Neutrophil (primary cell): ENCODE measurements around the gene DSCAML1.

Experiments used
- H3K27ac ChIP-seq: fragments of 200-600 bp; sonication (generic); 2 replicates; pipeline ENCODE4 v1.5.1; 2016; ENCODE audit warnings: mild to moderate bottlenecking, moderate library complexity
- H3K27me3 ChIP-seq: fragments of 200-600 bp; sonication (generic); 2 replicates; pipeline ENCODE4 v1.6.0; 2016; ENCODE audit warnings: mild to moderate bottlenecking
- H3K36me3 ChIP-seq: fragments of 200-600 bp; sonication (generic); 2 replicates; pipeline ENCODE4 v1.5.1; 2017
- H3K4me1 ChIP-seq, 2 experiments: fragments of 200-600 bp in 1 of 2; sonication (generic) in 1 of 2; 1 replicate in 1 of 2; 2 replicates in 1 of 2; pipeline versions ENCODE4 v1.5.1 to v1.6.1; 2013 to 2016; ENCODE audit warnings: low read depth in 1 of 2, low read length in 1 of 2, mild to moderate bottlenecking in 1 of 2, moderate library complexity in 1 of 2; ENCODE audit not compliant: control insufficient read depth in 1 of 2, insufficient read depth in 1 of 2
- H3K4me3 ChIP-seq, 2 experiments: fragments of 200-600 bp in 1 of 2; sonication (generic) in 1 of 2; 1 replicate in 1 of 2; 2 replicates in 1 of 2; pipeline ENCODE4 v1.5.1; 2013 to 2016; ENCODE audit warnings: low read depth in 1 of 2, low read length in 1 of 2, mild to moderate bottlenecking in 1 of 2, moderate library complexity in 1 of 2
- H3K9me3 ChIP-seq: fragments of 200-600 bp; sonication (generic); 2 replicates; pipeline ENCODE4 v1.5.1; 2016
- CTCF ChIP-seq: fragments of 200-600 bp; sonication (generic); IDR thresholded peaks from 2 replicates; pipeline ENCODE4 v1.5.1; 2016; ENCODE audit warnings: antibody characterized with exemption

DSCAML1 gene

GRCh38 chr11:117744471-117745150 lies 52.4 kb downstream of the DSCAML1 start:
- Histone ChIP-seq H3K4me3 (no peak overlapping the region), H3K27ac (no peak overlapping the region), H3K4me1 (no peaks in the 10 kb centered on the region), H3K36me3 (no peaks in the 10 kb centered on the region), H3K27me3 (peaks cover 37% of the 10 kb centered on the region), H3K9me3 (no peaks in the 10 kb centered on the region)
- TF ChIP-seq CTCF, result no peak

GRCh38 chr11:117743121-117743815 lies 53.7 kb downstream of the DSCAML1 start:
- no peak for TF ChIP-seq CTCF
- H3K27me3 ChIP-seq, result peaks cover 48% of the 10 kb centered on the region
- no peaks in the 10 kb centered on the region for H3K4me1 ChIP-seq
- H3K9me3 ChIP-seq, result no peaks in the 10 kb centered on the region
- H3K4me3 ChIP-seq, result no peak overlapping the region
- no peak overlapping the region for H3K27ac ChIP-seq
- H3K36me3 ChIP-seq, result no peaks in the 10 kb centered on the region

- no peaks in the 10 kb centered on the region for H3K9me3 ChIP-seq
- H3K27ac ChIP-seq, result no peak overlapping the region
- H3K36me3 ChIP-seq, result no peaks in the 10 kb centered on the region
- no peak for TF ChIP-seq CTCF
- H3K4me1 ChIP-seq, result peaks cover 10 to 16% of the 10 kb centered on the region in 2 experiments
- peaks cover 55% of the 10 kb centered on the region for H3K27me3 ChIP-seq
- no peak overlapping the region for H3K4me3 ChIP-seq
These were observed 58.6 kb downstream of the DSCAML1 start for GRCh38 chr11:117738246-117738957.

- Histone ChIP-seq H3K36me3 (no peaks in the 10 kb centered on the region), H3K4me1 (peaks cover 15 to 19% of the 10 kb centered on the region in 2 experiments), H3K27me3 (peaks cover 54% of the 10 kb centered on the region), H3K9me3 (no peaks in the 10 kb centered on the region), H3K27ac (no peak overlapping the region), H3K4me3 (no peak overlapping the region)
- no peak for TF ChIP-seq CTCF
These were observed 61.6 kb downstream of the DSCAML1 start for GRCh38 chr11:117735350-117735977.

- no peaks in the 10 kb centered on the region for H3K36me3 ChIP-seq
- H3K4me3 ChIP-seq, result no peak overlapping the region
- no peak overlapping the region for H3K27ac ChIP-seq
- TF ChIP-seq CTCF, result no peak
- peaks cover 15 to 19% of the 10 kb centered on the region in 2 experiments for H3K4me1 ChIP-seq
- no peaks in the 10 kb centered on the region for H3K9me3 ChIP-seq
- H3K27me3 ChIP-seq, result peaks cover 54% of the 10 kb centered on the region
These were observed 62.4 kb downstream of the DSCAML1 start for GRCh38 chr11:117734601-117735024.
